Stimulated activated CD4-positive, alpha-beta T cell treated with anti-CD3 and anti-CD28 coated beads, Interleukin-2, amount 100 ng/mL, for 48 hours (primary cell): Measurements from ENCODE around the gene LRRIQ3.

Source experiments
- DNase-seq, 2 donors: peaks; one replicate each; pipeline ENCODE4 v3.0.0-alpha.2; 2020

The LRRIQ3 gene

GRCh38 chr1:74091371-74091770, 106.6 kb downstream of the LRRIQ3 start:
- no peak for DNase-seq

GRCh38 chr1:74083128-74083527, 114.8 kb downstream of the LRRIQ3 start:
- no peak for DNase-seq

- no peak for DNase-seq
These were observed 132.9 kb downstream of the LRRIQ3 start for GRCh38 chr1:74065081-74065480.

GRCh38 chr1:74057719-74058118, 140.3 kb downstream of the LRRIQ3 start:
- no peak for DNase-seq

- no peak for DNase-seq
These were observed 144.6 kb downstream of the LRRIQ3 start for GRCh38 chr1:74053407-74053806.

- DNase-seq = no peak
These were observed 147.6 kb downstream of the LRRIQ3 start for GRCh38 chr1:74050386-74050785.

GRCh38 chr1:74038042-74038441, 159.9 kb downstream of the LRRIQ3 start:
- no peak for DNase-seq

GRCh38 chr1:74012583-74012982, 185.4 kb downstream of the LRRIQ3 start:
- DNase-seq = no peak

GRCh38 chr1:74011736-74012135, 186.2 kb downstream of the LRRIQ3 start:
- DNase-seq = no peak

- no peak for DNase-seq
These were observed 187.8 kb downstream of the LRRIQ3 start for GRCh38 chr1:74010206-74010605.

- no peak for DNase-seq
These were observed 192.4 kb downstream of the LRRIQ3 start for GRCh38 chr1:74005533-74005932.

- no peak for DNase-seq
These were observed 194.2 kb downstream of the LRRIQ3 start for GRCh38 chr1:74003806-74004205.

- DNase-seq = no peak
These were observed 199.5 kb downstream of the LRRIQ3 start for GRCh38 chr1:73998348-73998959.

- DNase-seq = no peak
These were observed 217.5 kb downstream of the LRRIQ3 start for GRCh38 chr1:73980324-73981040.

- no peak for DNase-seq
These were observed 218.3 kb downstream of the LRRIQ3 start for GRCh38 chr1:73979684-73980083.

GRCh38 chr1:73978964-73979363, 219.0 kb downstream of the LRRIQ3 start:
- no peak for DNase-seq
